Measurements from ENCODE around the gene CDH26.
"Not testable (repeated sequence)": the region's sequence is repeated elsewhere in the genome, so short reads cannot be mapped to it uniquely, and the experiment has no call there.

The CDH26 gene

DNA sequence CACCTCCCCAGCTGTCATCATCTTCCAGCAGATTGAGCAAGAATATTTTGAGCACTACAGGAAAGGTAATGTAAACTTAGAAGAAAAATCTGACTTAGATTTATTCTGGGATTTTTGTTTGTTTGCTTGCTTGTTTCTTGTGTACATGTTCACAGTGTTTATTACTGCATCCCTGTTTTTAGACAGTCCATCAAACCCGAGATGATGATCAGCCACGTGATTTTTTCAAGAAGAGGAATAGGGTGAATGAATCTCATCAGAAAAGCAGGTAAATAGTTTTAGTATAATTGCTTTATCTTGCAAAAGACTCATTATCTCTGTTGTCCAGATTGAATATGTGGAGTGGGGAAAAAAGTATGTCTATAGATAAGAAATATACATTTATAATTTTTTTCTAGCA lies 16.0 kb upstream of the CDH26 start:
- DNase-seq: no peak

DNA sequence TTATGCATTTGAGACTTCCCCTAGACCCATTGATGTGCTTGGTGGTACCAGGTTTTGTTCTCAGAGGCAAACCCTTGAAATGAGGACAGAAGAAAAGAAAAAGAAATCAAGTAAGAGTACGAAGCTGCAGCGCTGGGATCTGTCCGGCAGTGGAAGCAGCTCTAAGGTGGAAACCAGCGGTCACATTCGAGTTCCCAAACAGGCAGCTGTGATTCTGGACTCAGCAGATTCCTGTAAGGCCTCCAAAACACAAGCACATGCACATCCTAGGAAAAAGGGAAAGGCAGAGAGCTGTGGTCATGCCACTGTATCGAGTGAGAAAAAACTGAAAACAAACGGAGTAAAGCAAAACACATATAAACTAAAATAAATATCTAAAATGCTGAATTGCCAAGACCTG lies 13.5 kb upstream of the CDH26 start:
- no peak for DNase-seq

DNA sequence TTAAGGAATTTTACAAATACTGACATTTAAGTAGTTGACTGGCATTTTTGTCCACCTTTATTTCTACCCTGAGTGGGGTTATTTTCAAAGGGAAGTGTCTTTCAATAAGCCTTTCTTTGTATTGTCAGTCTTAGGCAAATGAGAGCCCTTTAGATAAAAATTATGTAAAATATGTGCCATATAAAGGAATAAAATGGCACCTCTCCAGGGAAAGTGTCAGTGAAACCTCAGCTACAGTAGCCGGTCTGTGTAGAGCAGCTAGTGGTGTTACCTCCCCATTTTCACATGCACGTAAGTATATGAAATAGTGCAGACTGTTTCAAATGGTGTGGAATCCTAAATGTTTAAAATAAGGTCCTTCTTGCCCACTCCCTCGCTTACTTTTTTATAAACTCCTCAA lies 13.0 kb upstream of the CDH26 start:
- no peak for DNase-seq

DNA sequence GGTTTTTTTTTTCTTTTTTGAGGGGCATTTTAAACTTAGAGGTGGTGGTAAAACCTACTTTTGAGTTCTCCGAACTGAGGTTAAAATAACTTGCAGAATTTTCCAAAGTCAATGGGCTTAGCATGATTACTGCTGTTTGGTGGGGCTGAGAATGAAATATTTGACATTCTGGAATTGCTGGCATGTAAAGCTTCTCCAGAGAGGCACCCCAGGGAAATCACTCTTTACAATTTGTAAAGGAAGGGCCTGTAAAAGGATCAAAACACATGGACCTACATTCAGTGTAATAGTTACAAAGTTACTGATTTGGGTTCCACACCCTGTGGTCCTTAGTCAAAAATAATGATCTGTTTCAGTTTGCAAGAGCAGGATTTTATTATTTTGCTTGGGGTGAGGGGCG lies 12.5 kb upstream of the CDH26 start:
- no peak for DNase-seq

DNA sequence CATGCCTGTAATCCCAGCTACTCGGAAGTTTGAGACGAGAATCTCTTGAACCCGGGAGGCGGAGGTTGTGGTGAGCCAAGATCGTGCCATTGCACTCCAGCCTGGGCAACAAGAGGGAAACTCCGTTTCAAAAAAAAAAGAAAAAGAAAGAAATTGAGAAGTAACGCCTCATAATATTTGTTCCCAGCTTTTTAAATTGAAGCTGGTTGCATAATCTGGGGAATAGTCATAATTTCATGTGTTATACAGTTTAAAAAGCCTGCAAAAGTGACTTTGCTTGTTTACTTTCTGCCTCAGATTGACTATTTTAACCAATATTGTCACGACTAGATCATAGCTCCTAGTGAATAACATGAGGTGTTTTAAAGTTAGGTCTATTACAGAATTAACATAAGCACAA lies 10.8 kb upstream of the CDH26 start:
- DNase-seq: no peak

DNA sequence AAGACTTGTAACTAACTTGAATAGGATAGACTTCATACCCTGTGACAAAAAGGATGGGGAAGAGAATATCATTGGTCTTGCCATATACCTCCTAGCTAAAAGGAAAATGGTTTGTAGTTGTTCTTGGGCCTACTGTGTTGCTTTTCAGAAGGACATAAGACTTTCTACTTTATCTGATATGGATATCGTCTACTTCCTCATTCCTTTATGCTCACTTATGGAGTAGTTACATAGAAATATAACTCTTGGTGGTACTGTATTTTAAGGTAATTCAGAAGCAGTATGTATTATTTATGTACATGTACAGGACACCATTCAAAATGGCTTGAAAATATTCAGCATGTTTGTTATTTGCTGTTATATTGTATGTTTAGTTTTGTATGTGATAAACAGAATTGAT lies 10.0 kb upstream of the CDH26 start:
- no peak for DNase-seq

DNA sequence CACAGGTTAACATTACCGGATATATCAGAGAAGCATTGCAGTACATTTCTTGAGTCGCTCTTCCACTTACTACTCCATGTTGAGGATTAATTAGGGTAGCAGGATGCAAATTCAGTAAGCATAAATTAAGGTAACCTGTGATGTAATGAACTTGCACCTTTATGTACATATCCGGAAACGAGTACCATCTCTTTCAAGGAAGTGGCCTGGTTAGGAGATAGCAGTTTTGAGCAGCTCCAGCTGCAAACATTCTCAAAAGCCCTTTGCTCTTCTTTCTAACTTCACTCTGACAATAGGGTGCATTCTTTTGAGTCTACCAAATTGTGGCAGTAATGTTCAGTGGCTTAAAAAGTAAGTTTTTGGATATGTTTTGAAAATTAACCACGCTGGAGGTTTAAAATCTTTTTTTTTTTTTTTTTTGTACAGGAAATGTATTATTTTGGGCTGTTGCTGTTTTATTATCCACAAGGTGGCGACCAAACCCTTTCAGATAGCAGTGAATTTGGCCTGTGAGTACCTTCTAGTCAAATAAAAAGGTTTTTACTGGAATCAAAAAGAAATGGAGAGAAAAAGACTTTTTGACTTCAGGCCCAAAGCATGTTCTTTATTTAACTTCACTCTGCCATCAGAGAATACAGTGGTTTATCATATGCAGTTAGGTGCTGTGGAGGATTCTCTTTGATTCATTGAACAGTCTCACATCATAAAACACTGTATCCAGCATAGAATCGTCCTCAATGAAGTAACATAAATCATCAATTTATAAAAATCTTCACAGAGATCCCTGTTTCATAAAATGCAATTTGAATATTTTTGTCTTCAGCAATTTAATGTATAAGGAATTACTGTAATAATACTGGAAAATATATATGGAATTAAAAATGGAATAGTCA lies 9.1 kb upstream of the CDH26 start:
- DNase-seq: peak; percentile 25

DNA sequence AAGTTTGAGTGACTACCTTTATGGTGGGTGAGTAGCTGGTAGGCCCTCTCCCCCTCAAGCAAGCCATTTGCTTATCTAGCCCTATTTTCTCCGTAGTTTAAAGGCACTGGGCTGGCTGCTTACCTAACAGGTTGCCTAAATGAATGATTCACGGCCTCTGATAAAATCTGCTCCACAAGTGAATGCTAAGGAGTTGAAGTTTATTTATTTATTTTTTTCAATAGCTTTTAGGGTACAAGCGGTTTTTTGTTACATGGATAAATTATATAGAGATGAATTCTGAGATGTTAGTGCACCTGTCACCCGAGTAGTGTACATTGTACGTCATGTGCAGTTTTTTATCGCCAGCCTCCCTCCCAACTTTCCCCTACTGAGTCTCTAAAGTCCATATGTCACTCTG lies 8.3 kb upstream of the CDH26 start:
- no peak for DNase-seq

DNA sequence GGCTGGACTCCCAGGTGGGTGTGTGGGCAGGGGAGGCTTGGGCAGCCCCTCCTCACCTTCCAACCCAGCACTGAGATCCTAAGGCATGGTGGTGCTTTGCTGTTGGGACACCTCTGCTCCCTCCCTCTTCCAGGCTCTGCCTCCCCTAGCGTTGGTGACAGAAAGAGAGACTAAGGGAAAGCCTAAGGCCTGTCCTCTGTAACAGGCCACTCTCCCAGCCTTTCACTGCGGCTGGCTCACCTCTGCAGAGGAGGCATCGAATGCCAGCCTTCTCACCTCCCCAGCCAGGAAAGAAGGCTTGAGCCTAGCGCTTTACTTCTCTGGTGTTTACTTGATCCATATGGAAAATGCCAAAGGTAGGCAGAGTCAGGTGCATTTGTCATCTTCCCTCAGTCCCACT lies 3.5 kb upstream of the CDH26 start:
- no peak for DNase-seq

DNA sequence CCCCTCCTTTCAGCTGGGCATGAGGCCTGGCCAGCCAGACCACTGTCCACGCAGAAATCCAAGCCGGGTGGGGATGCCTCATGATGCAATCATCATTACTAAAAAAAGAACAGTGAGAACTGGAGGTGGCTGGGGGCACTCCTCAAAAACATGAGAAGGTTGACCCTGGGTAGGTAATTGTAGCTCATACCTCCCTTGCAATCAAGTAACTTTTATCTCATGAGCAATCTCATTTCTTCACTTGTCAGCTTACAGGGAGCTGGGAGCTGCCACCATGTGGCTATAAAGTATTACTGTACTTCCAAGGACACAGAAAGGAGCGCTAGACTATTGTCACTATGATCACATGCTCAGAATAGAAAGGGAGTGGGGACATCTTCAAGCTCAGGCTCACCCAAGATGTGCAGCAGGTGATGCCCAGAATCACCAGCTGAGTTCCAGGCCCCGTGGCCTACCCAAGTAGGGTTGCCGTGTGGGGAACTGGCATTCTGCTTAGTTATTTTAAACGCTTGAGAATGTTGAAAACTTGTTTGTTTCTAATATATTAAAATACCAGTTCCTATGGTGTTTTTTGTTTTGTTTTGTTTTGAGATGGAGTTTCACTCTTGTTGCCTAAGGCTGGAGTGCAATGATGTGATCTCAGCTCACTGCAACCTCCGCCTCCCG lies 3.0 kb upstream of the CDH26 start:
- no peak for DNase-seq

DNA sequence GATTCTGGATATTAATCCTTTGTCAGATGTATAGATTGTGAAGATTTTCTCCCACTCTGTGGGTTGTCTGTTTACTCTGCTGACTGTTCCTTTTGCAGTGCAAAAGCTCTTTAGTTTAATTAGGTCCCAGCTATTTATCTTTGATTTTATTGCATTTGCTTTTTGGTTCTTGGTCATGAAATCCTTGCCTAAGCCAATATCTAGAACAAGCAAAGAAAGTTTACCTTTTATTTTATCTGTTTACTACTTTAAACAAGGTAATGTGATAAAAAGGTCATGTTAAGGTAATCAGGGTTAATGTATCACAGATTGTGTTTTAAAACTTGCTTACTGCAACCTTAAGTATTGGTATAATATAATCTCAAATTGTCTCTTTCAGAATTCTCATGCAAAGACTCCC lies 655 bp upstream of the CDH26 start:
- not testable (repeated sequence) for DNase-seq

DNA sequence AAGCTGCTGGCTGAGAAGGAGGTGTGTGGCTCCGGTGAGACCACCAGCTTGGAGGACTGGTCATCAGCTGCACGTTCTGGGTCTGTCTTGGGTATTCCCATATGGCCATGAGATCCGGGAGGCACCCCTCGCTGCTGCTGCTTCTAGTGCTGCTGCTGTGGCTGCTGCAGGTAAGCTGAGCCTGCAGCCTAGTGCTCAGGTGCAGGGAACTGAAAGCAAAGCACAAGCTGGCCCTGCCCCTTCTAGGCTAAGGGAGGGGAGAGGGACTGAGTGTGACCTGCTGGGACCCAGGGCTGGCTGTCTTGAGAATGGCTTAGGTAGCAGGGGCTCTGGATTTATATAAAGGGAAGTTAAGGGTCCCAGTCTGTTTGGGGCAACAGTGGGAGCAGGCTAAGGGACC lies 403 bp downstream of the CDH26 start:
- no peak for DNase-seq

DNA sequence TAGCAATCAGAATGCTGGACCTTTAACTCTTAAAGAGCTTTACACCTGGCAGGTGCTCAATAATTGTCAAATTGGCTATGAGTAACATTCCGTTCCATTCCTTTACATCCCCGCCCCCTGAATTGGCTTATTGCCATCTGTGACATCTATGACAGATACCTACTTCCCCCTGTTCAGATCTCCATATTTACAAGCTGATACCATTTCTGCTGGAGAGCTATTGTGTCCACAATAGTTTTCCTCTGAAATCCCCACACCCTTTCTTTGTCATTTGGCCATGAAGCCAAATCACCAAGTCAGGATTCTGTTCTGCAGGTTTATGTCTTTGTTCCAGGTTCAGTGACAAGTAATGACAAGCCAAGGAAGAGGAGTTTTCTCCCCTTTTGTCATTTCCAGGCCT lies 3.2 kb downstream of the CDH26 start:
- DNase-seq: no peak

DNA sequence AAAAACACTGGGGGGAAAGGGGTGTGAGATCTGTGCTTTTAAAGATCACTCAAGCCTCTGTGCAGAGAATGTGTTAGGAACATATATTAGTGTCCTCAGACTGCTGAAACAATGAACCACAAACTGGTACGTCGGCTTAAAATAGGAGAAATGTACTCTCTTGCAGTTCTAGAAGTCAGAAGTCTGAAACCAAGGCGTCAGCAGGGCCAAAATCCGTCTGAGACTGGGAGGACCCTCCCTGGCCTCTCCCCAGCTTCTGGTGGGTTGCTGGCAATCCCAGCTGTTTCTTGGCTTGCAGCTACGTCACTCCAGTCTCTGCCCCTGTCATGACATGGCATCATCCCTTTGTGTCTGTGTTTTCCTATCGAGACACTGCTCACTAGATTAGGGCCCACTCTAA lies 3.9 kb downstream of the CDH26 start:
- DNase-seq: no peak

DNA sequence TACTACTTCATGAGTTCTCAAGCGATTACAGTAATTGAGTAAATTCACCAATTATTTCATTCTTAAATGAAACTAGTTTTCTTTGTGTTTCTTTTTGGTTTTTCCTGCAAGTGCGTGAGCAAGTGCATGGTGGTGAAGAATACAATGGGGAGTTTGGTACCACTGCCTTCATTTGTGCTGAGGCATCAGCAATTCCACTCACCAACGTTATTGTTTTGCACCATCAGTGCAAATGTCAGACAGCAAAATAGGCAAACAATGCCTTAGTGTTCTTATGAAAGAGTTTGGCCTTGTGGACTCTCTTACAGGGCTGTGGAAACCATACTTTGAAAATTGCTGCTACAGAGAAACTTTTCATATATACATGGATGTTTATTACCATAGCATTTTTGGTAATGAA lies 8.2 kb downstream of the CDH26 start:
- no peak for DNase-seq

DNA sequence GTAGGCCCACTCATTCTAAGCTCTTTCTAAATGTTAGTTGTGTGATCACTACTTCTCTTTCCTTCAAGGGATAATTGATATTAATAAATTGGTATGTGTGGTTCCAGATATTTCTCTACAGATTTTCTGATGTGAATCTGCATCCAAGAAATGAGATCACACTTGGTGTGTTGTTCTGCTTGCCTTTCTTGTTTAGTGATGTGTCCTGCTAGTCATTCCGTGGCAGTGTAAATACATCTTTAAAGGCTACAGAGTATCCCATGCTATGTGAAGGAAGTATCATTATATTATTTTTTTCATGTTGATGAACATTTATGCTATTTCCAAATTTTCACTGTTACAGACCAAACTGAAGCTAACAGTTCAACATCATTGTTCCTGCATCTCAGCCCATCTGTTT lies 13.2 kb downstream of the CDH26 start:
- no peak for DNase-seq

DNA sequence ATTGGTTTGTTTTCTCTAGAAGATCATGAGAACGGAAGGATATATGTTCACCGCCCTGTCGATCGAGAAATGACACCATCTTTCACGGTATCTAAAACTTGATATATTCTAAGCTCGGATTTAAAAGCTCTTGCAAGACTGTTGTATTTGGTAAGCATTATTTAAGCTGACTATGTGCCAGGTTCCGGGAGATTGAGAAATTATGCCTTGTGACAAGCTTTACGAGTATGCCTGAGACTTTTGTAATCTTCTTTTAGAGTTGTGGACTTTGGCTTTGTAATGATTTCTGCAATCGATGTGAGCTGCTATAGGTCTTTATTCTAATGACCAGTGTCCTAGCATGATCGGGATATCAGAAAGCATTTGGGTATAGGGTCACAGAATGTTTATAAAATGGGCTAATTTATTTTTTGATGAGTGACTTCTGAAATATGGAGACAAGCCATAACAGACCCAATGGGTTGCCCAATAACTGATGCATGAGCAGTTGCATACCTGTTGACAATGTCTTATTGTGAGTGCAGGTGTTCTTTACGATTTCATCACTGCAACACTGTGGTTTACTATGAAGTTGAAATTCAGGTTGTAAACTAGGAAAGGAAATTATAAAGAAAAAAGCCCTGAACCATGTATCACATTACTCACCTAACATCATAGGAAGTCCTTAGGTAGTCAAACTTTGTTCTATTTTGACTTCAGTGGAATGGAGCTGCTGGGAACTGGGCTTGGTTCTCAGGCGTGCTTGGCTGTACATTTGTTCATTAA lies 14.0 kb downstream of the CDH26 start:
- DNase-seq: no peak

DNA sequence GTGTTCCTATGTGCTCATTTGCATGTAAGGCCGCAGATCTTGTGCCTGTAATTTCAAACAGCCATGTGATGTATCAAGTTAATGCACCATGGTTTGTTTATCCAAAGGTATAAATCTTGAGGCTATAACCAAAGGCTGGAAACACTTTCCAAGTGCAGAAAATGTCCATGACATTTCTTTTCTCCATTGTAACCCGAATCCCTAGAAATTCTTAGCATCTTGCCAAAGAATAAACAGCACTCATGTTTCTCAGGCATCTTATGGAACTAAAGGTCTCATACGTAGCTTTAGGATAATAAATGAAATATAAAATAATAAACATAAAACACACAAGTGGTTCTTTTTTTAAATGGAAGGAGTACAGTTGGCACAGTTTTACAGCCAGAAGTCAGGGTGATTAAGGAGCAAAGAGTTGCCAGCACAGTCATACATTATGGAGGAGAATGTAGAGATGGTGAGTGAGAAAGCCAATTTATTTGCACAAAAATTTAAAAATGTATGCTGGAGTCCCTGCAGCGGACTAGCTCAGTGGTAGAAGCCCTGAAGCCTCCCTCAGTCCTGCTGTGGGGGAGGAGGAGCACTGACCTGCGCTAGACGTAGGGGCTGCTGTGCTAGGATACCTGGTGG lies 18.0 kb downstream of the CDH26 start:
- DNase-seq: no peak

DNA sequence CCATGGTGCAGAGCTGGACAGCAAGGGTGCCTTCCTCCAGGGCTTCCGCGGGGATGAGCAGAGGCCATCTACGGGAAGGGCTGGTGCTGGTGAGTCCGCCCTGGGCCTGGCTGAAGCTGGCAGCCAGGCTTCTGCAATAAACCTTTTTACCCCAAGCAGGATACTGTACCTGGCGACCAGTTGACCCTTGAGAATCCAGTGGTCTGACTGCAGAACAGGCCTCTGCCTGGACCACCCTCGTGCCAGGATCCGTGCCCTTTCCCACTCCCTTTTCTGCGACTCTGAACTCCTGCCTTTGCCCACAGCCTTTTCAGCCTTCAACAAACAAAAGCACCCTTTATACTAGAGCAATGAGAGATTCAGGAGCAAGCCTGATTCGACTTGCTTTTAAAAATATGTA lies 18.9 kb downstream of the CDH26 start:
- DNase-seq: no peak

DNA sequence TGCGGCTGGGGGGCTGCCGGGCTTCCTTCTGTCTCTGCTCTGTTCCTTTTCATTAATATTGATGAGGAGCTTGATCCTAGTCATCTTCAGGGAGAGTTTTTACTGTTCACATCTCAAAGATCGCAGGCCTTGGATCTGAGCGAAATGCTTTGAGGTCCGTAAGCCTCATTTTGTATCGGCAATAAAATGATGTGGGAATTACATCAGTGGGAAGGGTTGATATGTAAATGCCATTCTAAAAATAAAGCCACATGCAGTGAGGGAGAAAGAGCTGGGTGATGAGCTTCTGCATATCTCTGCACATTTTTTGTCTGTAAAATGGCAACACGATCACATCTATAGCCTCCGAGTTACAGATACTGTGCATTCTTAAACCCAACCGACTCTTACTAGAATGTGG lies 24.9 kb downstream of the CDH26 start:
- no peak for DNase-seq

DNA sequence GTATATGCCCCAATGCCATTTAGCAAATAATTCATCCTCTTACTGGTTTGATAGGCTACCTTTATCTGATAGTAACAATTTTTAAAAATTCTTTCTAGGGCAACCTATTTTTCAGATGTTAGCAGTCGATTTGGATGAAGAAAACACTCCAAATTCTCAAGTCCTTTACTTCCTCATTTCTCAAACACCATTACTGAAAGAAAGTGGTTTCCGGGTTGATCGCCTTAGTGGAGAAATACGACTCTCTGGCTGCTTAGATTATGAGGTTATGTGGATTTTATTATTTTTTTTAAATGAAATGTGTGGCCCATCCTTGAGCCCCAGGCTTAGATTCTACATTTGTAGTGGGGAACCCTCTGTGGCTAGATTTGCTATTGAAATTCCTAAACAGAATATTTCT lies 26.3 kb downstream of the CDH26 start:
- DNase-seq: no peak

DNA sequence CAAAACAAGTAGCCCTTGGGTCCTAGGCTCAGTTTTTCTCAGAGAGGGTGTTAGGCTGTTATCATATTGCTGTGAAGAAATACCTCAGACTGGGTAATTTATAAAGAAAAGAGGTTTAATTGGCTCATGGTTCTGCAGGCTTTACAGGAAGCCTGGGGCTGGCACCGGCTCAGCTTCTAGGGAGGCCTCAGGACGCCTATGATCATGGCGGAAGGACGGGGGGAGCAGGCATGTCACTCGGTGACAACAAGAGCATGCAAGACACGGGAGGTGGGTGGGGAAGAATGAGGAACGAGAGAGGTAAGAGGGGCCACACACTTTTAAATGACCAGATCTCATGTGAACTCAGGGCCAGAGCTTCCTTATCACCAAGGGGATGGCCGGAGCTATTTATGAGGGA lies 26.9 kb downstream of the CDH26 start:
- DNase-seq: no peak

DNA sequence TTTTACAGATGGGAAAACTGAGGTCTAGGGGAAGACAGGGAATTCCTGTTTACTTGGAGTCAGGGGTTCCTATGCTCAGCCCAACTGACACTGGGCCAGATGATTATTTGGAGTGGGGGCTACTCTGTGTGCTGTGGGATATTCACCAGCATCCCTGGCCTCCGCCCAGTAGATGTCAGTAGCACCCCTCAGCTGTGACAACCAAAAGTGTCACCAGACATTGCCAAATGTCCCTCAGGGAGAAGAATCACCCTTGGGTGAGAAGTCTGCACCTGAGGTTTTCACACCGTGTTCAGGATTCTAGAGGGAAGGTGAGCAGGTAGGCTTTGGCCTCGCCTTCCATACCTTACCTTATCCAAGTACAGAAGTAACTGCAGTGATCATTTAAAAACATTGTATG lies 27.6 kb downstream of the CDH26 start:
- no peak for DNase-seq

DNA sequence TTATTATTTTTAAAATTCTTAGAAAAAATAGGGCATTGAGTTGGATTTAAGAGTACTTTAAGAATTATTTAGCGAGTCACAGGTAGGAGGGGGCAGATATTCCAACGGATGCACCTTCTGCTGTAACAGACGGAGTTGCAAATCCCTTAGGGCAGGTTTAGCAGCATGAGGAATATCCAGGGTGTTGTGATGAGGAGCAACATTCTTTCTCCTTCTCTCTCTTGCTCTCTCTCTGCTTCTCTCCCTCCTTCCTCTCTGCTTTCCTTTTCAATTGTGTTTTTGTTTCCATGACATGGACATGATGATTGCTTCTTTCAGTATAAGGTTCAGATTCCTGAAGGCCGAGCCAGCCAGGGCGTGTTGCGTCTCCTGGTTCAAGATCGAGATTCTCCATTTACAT lies 28.9 kb downstream of the CDH26 start:
- no peak for DNase-seq
